Measurements from ENCODE around the gene DPP6.

- TF ChIP-seq, protein P1, sequence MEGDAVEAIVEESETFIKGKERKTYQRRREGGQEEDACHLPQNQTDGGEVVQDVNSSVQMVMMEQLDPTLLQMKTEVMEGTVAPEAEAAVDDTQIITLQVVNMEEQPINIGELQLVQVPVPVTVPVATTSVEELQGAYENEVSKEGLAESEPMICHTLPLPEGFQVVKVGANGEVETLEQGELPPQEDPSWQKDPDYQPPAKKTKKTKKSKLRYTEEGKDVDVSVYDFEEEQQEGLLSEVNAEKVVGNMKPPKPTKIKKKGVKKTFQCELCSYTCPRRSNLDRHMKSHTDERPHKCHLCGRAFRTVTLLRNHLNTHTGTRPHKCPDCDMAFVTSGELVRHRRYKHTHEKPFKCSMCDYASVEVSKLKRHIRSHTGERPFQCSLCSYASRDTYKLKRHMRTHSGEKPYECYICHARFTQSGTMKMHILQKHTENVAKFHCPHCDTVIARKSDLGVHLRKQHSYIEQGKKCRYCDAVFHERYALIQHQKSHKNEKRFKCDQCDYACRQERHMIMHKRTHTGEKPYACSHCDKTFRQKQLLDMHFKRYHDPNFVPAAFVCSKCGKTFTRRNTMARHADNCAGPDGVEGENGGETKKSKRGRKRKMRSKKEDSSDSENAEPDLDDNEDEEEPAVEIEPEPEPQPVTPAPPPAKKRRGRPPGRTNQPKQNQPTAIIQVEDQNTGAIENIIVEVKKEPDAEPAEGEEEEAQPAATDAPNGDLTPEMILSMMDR (IDR thresholded peaks at IDR 0.05): no peak
- TF ChIP-seq POLR2A (IDR thresholded peaks at IDR 0.05): no peak
Measured at GRCh38 chr7:154720016-154720415, 667.8 kb downstream of the DPP6 start.

Measured in heart left ventricle (tissue), 13 donors.